GM19468 (cell line): ENCODE results near the gene KAT6B.

Experiments
- ATAC-seq: cut with Tn5 transposase; IDR thresholded peaks from one replicate; pipeline ENCODE4 v1.9.1; 2021; ENCODE audit warnings: mild to moderate bottlenecking, moderate library complexity, moderate number of reproducible peaks; ENCODE audit not compliant: unreplicated experiment; ENCODE audit errors: extremely low read depth

KAT6B gene

DNA sequence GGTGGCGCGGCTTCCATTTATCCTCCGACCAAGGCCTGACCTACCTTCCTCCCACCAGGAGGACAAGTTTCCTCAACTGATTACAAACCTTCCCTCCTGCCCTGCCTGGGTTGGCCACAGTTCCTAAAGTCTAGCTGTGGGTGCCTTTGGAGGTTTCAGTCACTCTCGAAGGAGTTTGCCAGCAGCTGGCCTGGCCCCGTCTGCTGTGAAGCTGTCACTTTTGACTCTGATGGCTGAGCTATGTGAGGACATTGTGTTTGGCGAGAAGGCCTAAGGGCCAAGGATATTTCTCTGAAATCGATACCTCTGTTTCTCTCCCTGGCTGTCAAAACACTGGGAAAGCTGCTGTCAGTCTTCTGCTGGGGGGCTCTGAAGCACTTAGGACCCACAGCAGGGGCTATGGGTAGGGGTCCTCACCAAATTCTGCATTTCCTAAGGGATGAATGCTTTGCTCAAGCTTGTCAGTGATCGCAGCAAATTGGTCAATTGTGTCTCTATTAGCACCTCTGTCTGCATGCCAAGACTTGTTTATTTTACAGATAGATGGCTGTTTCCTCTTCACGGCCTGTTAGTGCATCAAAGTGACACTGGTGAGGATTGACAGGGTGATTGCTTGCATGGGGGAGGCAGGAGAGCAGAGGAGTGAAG, 253.2 kb downstream of the KAT6B start:
- no peak for ATAC-seq

DNA sequence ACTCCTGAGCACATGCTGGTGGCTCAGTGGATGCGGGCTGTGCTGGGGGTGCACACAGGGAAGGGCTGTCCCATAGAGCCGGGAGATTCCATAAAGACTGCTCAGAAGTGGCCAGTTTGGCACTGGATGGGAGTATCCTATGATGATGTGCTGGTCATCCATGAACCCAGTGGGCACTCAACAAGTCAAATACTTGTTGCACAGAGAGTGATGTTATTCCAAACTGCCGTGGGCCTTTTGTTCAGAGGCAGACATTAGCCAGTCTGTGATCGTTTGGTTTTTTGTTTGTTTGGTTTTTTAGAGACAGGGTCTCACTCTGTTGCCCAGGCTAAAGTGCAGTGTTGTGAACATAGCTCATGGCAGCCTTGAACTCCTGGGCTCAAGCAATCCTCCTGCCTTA, 254.2 kb downstream of the KAT6B start:
- ATAC-seq, result no peak

DNA sequence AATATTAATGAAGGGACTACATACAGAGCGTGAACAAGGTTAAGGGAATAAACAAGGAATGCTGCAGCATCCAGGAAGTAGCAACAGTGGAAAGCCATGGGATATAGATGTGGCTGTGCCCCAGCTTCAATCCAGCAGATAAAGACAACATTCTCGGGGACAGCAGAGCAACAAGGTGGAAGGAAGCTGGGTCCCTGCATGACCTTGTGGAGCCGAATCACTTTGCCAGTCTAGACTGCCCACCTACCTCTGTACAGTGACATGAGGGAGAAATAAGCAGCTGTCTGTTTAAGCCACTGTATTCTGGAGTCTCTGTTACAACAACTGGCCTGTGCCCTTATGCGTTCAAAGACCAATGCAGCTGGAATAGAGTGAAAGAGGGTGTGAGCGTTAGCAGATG, 255.0 kb downstream of the KAT6B start:
- no peak for ATAC-seq
